GM12865 (cell line): Measurements from ENCODE around the gene ESPNL.

Experiments
- DNase-seq: peaks from one replicate; pipeline ENCODE4 v3.0.0; 2010; ENCODE audit warnings: low read depth
- H3K4me3 ChIP-seq: 2 replicates; pipeline ENCODE4 v1.5.1; 2011; ENCODE audit warnings: mild to moderate bottlenecking, low read depth, low read length, control low read depth
- TF ChIP-seq, protein P1 (sequence below): IDR thresholded peaks from 2 replicates; pipeline ENCODE4 v1.5.1; 2011; ENCODE audit warnings: low read length, control low read depth, low read depth, inconsistent platforms; ENCODE audit not compliant: insufficient read depth; ENCODE audit errors: missing control alignments

ESPNL gene

DNA sequence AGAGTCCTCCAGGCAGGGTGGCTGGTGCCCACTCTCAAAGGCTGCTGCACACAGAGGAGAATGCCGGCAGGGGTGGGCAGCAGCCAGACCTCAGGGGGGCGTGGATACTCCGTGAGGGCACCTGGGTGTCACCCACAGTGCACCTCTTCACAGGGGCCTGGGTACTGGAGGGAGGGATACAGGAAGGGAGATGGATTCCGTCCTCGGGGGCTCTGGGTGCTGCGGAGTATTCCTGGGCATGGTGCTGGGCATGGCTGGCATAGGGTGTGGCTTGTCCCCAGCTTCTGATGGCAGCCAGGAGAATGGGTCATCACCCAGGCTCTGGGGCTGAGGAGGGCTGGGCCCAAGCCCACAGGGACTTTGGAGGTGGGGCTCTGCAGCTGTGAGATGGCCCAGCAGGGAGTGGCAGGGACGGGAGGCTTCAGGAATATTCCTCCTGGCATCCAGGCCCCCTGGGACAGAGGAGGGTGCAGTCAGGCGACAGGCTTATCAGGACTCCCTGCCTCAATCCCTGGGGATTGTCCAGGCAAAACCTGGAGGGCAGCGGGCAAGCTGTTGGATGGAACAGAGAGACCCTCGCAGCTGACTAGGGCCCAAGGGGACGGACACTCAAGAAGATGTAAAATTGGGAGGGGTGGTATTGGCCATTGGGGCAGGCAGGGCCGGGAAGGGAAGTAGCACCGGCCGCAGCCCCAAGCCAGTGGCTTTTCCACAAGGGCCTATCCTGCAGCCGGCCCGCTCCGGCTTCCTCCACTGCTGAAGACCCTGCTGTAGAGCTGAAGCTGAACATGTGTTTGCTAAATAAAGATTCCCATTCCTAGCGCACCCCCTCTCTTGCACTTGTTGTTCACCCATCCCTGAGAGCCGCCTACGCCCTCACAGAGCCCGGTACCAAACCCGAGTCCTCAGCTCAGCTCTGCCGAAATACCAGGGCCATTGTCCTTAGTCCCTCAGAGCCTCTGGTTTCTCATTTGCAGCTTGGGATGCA lies 32.6 kb downstream of the ESPNL start:
- H3K4me3 ChIP-seq, result no peak overlapping the region
- TF ChIP-seq, protein P1, sequence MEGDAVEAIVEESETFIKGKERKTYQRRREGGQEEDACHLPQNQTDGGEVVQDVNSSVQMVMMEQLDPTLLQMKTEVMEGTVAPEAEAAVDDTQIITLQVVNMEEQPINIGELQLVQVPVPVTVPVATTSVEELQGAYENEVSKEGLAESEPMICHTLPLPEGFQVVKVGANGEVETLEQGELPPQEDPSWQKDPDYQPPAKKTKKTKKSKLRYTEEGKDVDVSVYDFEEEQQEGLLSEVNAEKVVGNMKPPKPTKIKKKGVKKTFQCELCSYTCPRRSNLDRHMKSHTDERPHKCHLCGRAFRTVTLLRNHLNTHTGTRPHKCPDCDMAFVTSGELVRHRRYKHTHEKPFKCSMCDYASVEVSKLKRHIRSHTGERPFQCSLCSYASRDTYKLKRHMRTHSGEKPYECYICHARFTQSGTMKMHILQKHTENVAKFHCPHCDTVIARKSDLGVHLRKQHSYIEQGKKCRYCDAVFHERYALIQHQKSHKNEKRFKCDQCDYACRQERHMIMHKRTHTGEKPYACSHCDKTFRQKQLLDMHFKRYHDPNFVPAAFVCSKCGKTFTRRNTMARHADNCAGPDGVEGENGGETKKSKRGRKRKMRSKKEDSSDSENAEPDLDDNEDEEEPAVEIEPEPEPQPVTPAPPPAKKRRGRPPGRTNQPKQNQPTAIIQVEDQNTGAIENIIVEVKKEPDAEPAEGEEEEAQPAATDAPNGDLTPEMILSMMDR, result no peak
- no peak for DNase-seq

DNA sequence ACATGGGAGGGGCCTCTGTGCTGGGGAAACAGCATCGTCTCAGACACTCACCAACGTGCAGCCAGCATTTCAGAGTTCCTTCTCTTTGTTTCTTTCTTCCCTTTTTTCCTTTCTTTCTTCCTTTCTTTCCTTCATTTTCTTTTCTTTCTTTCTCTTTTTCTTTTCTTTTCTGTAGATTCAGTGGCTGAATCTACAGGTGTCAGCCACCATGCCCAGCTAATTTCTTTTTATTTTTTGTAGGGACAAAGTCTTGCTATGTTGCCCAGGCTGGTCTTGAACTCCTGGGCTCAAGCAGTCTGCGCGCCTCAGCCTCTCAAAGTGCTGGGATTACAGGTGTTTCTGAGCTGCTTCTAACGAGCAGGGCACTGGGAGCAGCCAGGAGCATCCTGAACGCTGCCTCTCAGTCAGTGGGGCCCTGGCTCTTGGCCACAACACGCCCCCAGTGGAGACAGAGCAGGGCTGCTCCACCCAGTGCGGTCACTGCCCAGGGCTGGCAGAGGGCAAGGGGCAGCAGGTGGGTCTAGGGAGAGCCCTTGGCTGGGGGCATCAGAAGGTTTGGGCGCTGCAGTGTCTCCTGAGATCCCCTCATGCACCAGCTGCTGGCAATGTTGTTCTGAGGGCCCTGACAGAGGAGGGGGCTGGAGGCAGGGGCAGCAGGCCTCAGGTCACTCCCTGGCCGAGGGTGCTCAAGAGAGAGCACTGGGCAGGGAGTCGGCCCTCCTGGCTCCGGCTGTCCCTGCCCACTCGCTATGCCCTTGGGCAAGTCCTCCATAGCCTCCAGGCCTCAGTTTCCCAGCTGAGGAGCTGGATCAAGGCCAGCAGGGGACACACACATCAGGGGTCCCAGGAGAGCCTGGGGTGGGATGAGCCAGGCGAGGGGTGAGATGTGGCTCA lies 33.6 kb downstream of the ESPNL start:
- TF ChIP-seq, protein P1, result no peak
- DNase-seq, result no peak
- no peak overlapping the region for H3K4me3 ChIP-seq

DNA sequence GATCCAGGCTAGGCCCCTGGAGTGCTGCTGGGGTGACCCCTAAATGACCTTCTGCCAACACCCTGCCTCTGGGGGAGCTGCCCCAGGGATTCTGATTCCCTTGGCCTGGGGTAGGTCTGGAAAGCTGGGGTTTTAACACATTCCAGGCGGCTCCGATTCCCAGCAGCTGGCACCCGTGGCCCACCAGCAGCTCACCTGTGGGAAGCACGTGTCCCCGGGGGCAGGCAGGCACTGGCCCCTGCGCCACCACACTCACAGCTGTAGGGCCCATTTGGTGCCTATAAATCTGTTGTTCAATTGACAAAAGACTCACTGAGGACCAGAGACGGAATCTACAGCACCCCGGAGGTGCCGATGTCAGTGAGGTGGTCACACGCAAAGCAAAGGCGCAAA lies 34.2 kb downstream of the ESPNL start:
- no peak overlapping the region for H3K4me3 ChIP-seq
- no peak for DNase-seq

DNA sequence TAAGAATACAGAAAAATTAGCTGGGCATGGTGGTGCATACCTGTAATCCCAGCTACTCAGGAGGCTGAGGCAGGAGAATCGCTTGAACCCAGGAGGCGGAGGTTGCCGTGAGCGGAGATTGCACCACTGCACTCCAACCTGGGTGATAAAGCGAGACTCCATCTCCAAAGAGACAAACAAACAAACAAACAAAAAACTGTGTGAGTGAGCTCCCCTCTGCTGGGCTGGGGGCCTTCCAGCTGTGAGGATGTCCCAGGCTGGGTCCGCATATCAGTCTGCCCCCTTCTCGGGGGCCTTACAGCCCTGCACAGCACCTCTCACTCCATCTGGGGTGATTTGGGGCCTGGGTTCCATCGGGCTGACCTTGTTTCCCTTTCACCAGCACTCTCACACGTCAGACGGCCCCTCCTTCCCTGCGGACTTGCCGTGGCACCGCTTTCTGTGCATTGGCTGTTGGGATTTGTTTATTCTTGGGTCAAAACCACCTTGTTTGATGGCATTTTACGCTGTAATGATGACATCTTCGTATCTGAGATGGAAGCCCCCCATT lies 35.5 kb downstream of the ESPNL start:
- no peak for DNase-seq
- H3K4me3 ChIP-seq, result no peak overlapping the region
- TF ChIP-seq, protein P1, result no peak

More for the DNA sequence above, 34.2 kb downstream of the ESPNL start:
- TF ChIP-seq, protein P1, result no peak

DNA sequence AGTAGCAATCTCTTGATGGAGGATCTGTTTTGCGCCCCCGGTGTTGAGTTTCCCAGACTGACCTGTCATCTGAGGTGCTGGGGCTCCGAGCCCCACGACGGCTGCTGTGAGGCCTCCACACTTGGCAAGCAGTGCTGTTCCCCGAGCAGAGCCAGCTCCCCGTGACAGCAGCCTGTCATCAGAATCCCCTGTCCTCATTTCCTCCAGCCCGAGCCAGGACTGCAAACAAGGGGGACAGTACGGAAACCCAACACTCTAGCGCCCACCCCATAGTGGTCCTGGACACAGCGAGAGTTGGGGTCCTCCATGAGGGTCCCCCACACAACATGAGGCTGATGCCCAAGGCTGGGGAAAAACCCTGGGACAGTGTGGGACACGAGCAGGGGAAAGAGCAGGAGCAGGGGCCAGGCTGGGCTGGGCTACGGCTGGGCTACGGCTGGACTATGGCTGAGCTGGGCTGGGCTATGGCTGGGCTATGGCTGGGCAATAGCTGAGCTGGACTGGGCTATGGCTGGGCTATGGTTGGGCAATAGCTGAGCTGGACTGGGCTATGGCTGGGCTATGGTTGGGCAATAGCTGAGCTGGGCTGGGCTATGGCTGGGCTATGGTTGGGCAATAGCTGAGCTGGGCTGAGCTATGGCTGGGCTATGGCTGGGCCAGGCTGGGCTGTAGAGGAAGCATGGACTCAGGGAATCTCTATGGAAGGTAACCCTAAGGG lies 36.8 kb downstream of the ESPNL start:
- TF ChIP-seq, protein P1, result no peak
- no peak overlapping the region for H3K4me3 ChIP-seq
- DNase-seq, result no peak

DNA sequence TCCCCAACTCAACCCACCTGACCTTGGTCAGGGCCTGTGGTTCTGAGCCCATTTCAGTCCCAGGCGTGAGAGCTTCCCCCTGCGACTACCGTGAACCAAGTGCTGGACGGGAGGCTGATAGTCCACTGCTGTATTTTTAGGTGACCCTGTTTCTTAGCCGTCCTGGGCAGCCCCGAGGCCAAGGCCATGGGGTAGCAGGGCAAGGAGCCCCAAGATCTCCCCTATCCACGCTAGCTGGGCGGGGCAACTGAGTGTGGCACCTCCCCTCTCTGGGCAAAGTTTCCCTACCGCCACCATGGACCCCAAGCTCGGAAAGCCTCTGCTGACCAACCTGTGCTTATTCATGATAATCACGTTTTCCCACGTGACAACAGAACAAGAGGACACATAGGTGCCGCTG lies 37.7 kb downstream of the ESPNL start:
- no peak overlapping the region for H3K4me3 ChIP-seq
- TF ChIP-seq, protein P1, result no peak
- DNase-seq, result no peak
